Liver (tissue), 9 donors: ENCODE measurements around the gene CALML6. TPM values are rescaled to one million over a fixed set of nuclear protein-coding genes. Genes with fewer than 3 reads are reported as not detected.

Experiments used
- DNase-seq: peaks from one replicate; pipeline ENCODE4 v3.0.0-alpha.2; 2017; ENCODE audit warnings: low spot score
- H3K27ac ChIP-seq, 2 donors: one replicate each; pipeline ENCODE4 v1.7.0; 2013; ENCODE audit warnings: inconsistent platforms in 2 of 2, low read length in 2 of 2, control low read depth in 1 of 2, low read depth in 1 of 2, mild to moderate bottlenecking in 1 of 2
- H3K27me3 ChIP-seq, 4 donors: one replicate each; pipeline versions ENCODE4 v1.6.1 to v1.7.0; 2013; ENCODE audit warnings: low read length in 3 of 4, inconsistent platforms in 1 of 4, mild to moderate bottlenecking in 1 of 4, moderate library complexity in 1 of 4; ENCODE audit not compliant: control insufficient read depth in 4 of 4, insufficient read depth in 4 of 4
- H3K36me3 ChIP-seq, 4 donors: one replicate each; pipeline versions ENCODE4 v1.6.1 to v1.7.0; 2013; ENCODE audit warnings: low read length in 3 of 4, mild to moderate bottlenecking in 3 of 4, low read depth in 1 of 4, moderate library complexity in 1 of 4; ENCODE audit not compliant: control insufficient read depth in 4 of 4, insufficient read depth in 3 of 4
- H3K4me1 ChIP-seq, 4 donors: one replicate each; pipeline versions ENCODE4 v1.6.1 to v1.7.0; 2013; ENCODE audit warnings: low read length in 3 of 4, mild to moderate bottlenecking in 3 of 4, moderate library complexity in 1 of 4; ENCODE audit not compliant: control insufficient read depth in 4 of 4, insufficient read depth in 4 of 4
- H3K4me3 ChIP-seq, 3 donors: one replicate each; pipeline versions ENCODE4 v1.6.1 to v1.7.0; 2013; ENCODE audit warnings: low read length in 3 of 3, control low read depth in 1 of 3, low read depth in 1 of 3, mild to moderate bottlenecking in 1 of 3
- H3K9ac ChIP-seq, 2 donors: one replicate each; pipeline ENCODE4 v1.7.0; 2013; ENCODE audit warnings: low read length in 2 of 2, mild to moderate bottlenecking in 2 of 2, moderate library complexity in 2 of 2, control low read depth in 1 of 2, low read depth in 1 of 2
- H3K9me3 ChIP-seq, 4 donors: one replicate each; pipeline versions ENCODE4 v1.6.1 to v1.7.0; 2013; ENCODE audit warnings: low read length in 3 of 4; ENCODE audit not compliant: control insufficient read depth in 4 of 4
- ATF3 ChIP-seq: IDR thresholded peaks from 2 replicates; pipeline ENCODE4 v1.6.1; 2016; ENCODE audit warnings: antibody characterized with exemption
- CTCF ChIP-seq: fragments of 150-350 bp; IDR thresholded peaks from 2 replicates; pipeline ENCODE4 v1.5.1; 2017; ENCODE audit warnings: improper control_type of control experiment, low read depth, low read length; ENCODE audit not compliant: missing input control
- FOXA1 ChIP-seq: IDR thresholded peaks from 2 replicates; pipeline ENCODE4 v1.6.1; 2016; ENCODE audit warnings: antibody characterized with exemption
- FOXA2 ChIP-seq: IDR thresholded peaks from 2 replicates; pipeline ENCODE4 v1.6.1; 2016; ENCODE audit warnings: antibody characterized with exemption
- HNF4A ChIP-seq, 2 donors: conservative IDR thresholded peaks; 2 replicates each; pipeline ENCODE4 v1.6.1; 2016; ENCODE audit warnings: antibody characterized with exemption in 2 of 2, mild to moderate bottlenecking in 2 of 2
- HNF4G ChIP-seq: IDR thresholded peaks from 2 replicates; pipeline ENCODE4 v1.6.1; 2016; ENCODE audit warnings: antibody characterized with exemption
- JUND ChIP-seq, 2 donors: IDR thresholded peaks; 2 replicates each; pipeline ENCODE4 v1.6.1; 2016; ENCODE audit warnings: antibody characterized with exemption in 2 of 2
- MAX ChIP-seq: IDR thresholded peaks from 2 replicates; pipeline ENCODE4 v1.6.1; 2016; ENCODE audit warnings: antibody characterized with exemption
- RAD21 ChIP-seq, 2 donors: IDR thresholded peaks; 2 replicates each; pipeline ENCODE4 v1.6.1; 2016; ENCODE audit warnings: antibody characterized with exemption in 2 of 2, mild to moderate bottlenecking in 2 of 2
- REST ChIP-seq: IDR thresholded peaks from 2 replicates; pipeline ENCODE4 v1.6.1; 2016; ENCODE audit warnings: antibody characterized with exemption, mild to moderate bottlenecking
- RXRA ChIP-seq, 2 donors: IDR thresholded peaks; 2 replicates each; pipeline ENCODE4 v1.6.1; 2017 to 2018; ENCODE audit warnings: antibody characterized with exemption in 2 of 2, mild to moderate bottlenecking in 1 of 2
- TAF1 ChIP-seq: conservative IDR thresholded peaks from 2 replicates; pipeline ENCODE4 v1.6.1; 2016; ENCODE audit warnings: antibody characterized with exemption, mild to moderate bottlenecking
- YY1 ChIP-seq: IDR thresholded peaks from 2 replicates; pipeline ENCODE4 v1.6.1; 2016; ENCODE audit warnings: antibody characterized with exemption, mild to moderate bottlenecking
- WGBS: extraction: QIAGEN DNeasy Blood & Tissue Kit; methylation state at CpG from one replicate; pipeline ENCODE4 v1.1.7; 2013; 5-methylcytosine and 5-hydroxymethylcytosine counted together
- polyA plus RNA-seq, 2 donors: library from polyadenylated mRNA; stranded (reverse) in 1 of 2; unstranded in 1 of 2; fragments of 200-250 nt in 1 of 2; fragments of >200 nt in 1 of 2; fragmentation: Nextera tagmentation in 1 of 2; extraction: Ambion mirVana in 1 of 2; gene quantifications; one replicate each; pipeline versions ENCODE4 v1.2.1 to v1.2.3, GENCODE V29; 2013 to 2015
- total RNA-seq, 2 donors: library from RNA; depleted of rRNA; stranded (reverse); fragments of >200 nt; gene quantifications; one replicate each; pipeline ENCODE4 v1.2.3, GENCODE V29; 2014
- donor health status: healthy.
- donor health status: healthy.
- donor health status: healthy.
- donor health status: healthy.
- donor health status: healthy.

Gene CALML6
- total and polyA plus RNA-seq, 4 donors, result 0.15 to 0.67 (median 0.47) TPM; not detected in 1

GRCh38 chr1:1892079-1892762 lies 22.8 kb upstream of the CALML6 start (continued):
- no peak for TF ChIP-seq FOXA1
- no peak for TF ChIP-seq RAD21 (IDR thresholded peaks at IDR 0.05)

- no peak overlapping the region for H3K4me3 ChIP-seq
- no peak for DNase-seq
- no peaks in the 10 kb centered on the region for H3K27me3 ChIP-seq
- H3K9me3 ChIP-seq, result no peaks in the 10 kb centered on the region
- H3K36me3 ChIP-seq, result no peaks in the 10 kb centered on the region
- 77% methylated on average over 7 of the region's 7 CpGs for WGBS
- H3K4me1 ChIP-seq, result peaks cover 15 to 36% (median 29%) of the 10 kb centered on the region in 4 donors
- TF ChIP-seq FOXA1 (no peak), ATF3 (no peak), RAD21 (IDR thresholded peaks at IDR 0.05) (no peak), RXRA (IDR thresholded peaks at IDR 0.05) (no peak), CTCF (no peak), FOXA2 (no peak), YY1 (no peak), TAF1 (no peak), REST (no peak), HNF4G (no peak), HNF4A (conservative IDR thresholded peaks at IDR 0.05) (no peak), MAX (no peak), JUND (IDR thresholded peaks at IDR 0.05) (no peak)
- H3K9ac ChIP-seq, result no peak overlapping the region
- H3K27ac ChIP-seq, result no peak overlapping the region
These were observed 22.3 kb upstream of the CALML6 start for GRCh38 chr1:1892763-1893120.

GRCh38 chr1:1893291-1893985 lies 21.6 kb upstream of the CALML6 start:
- Histone ChIP-seq H3K4me1 (peaks cover 15 to 36% (median 28%) of the 10 kb centered on the region in 4 donors), H3K27ac (no peak overlapping the region), H3K4me3 (no peak overlapping the region), H3K9ac (no peak overlapping the region), H3K36me3 (no peaks in the 10 kb centered on the region), H3K9me3 (no peaks in the 10 kb centered on the region), H3K27me3 (no peaks in the 10 kb centered on the region)
- WGBS, result 92% methylated on average over 19 of the region's 19 CpGs
- no peak for DNase-seq
- no peak for TF ChIP-seq RXRA (IDR thresholded peaks at IDR 0.05)
- TF ChIP-seq YY1, result no peak
